Hematopoietic multipotent progenitor cell (in vitro differentiated cells): Measurements from ENCODE around the gene VEGFD. TPM values are rescaled to one million over a fixed set of nuclear protein-coding genes. Genes with fewer than 3 reads are reported as not detected.
A peak's percentile ranks its signal among the peaks of the same experiment; 100 is the strongest.

ENCODE experiments used
- DNase-seq, 3 donors: peaks; one replicate each; pipeline ENCODE4 v3.0.0-alpha.2; 2011 to 2015; ENCODE audit warnings: low read depth in 2 of 3, low spot score in 2 of 3
- total RNA-seq: library from RNA; depleted of rRNA; stranded (reverse); fragments of >200 nt; gene quantifications from one replicate; pipeline ENCODE4 v1.2.3, GENCODE V29; 2012

The VEGFD gene
- total RNA-seq, 1 donor: not detected

DNA sequence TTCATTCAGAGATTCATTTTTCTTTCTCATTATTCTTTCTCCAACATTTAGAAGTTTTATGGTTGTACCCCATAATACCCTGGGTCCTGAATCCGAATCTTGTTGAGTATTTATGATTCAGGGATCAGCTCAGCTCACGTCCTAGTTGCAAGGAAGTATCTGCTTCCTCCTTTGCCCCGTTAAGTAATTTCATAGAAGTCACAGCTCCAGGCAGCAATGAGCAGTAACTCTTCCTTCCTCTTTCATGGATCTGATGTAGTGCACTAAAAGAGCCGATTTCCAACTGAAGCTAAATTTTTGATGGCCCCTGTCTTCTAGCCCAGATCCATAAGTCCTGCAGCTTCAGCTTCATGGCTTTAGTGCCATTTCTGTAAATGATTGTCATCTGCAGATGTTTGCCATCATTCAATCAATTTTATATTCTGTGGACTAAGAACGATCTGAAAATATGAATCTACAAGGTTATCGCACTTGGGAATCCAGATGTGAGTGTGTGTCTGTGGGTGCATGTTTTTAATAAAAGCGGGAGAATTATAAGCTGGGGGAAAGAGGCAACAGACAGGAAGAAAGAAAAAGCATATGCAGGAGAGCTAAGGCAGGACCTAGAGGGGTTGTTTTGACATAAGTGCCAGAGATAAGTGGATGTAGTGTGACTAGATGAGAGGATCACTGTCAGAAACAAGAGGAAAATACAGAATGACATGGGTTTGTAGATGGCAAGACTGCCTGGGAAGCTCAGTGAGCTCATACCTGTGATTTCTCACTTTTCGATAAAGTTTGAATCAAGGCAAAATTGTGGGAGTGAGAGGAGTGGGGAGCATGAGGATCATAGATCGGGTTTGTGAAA, 17.5 kb downstream of the VEGFD start:
- DNase-seq: peak in 1 of 3 donors; percentile 17

DNA sequence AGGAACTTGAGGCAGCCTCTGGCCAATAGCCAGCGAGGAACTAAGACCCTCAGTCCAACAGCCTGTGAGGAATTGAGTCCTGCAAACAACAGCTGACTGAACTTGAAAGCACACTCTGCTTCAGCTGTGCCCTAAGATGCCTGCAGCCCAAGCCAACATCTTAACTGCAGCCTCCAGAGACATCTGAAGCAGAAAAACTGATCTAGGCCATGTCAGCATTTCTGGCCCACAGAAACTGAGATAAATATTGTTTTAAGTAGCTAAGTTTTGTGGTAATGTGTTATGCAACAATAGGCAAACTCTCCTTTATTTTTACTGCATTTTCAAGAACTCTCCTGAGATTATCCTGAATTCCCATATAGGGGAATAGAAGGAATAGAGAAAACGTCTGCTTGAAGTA, 24.5 kb downstream of the VEGFD start:
- no peak for DNase-seq

DNA sequence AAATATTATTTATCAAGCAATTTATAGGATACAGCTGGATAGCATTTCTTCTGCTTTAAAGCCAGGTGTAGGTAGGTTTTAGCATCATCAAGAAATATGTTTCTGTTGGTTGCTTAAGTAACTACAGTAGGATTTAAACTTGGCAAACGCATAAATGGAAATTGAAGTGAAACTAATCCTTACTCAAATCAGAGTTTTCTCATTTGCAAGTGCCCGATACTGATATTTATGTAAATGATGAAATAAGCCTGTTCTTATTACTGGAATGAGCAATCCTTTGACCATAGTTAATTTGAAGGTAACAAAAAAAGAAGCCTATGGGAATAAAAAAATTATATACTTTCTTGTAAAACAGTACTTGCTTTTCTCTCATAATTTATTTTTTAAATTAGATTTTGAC, 25.7 kb downstream of the VEGFD start:
- DNase-seq: no peak

DNA sequence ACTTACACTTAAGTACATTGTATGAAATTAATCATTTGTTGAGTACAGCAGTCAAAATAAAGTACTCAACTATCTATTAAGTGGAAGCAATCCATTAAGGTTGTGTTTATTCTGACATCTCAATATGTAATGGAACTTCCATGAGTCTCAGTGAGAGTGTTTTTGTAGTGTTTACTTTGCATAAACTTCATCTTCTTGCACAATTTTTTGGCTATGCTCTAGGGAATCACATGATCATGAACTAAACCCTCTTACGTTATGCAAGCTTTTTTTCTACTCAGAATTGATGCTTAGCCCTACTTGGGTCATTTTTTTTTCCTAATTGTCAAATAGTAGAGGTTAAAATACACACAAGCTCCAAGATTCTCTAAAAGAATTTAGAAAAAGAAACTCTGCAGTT, 27.8 kb downstream of the VEGFD start:
- no peak for DNase-seq

DNA sequence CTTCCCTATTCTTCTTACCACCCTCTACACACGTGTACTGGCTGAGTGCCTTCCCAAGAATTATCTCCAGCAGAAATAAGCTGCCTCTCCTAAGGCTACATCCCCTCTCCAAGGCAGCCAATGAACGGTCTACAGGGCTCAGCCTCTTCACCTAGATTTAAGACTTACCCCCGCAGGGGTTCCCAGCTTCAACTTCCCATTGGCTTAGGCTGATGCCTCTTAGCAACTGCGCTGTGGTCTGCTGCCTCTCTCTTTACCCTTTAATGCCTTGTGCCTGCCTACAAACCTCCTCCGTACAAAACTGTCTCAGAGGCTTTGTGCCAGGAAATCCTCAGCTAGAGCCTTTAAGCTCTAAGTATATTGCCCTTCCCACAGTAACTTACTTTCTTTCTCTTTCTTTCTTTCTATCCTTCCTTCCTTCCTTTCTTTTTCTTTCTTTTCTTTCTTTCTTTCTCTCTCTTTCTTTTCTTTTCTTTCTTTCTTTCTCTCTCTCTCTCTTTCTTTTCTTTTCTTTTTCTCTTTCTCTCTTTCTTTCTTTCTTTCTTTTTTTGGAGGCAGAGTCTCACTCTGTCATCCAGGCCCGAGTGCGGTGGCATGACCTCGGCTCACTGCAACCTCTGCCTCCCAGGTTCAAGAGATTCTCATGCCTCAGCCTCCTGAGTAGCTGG, 33.8 kb downstream of the VEGFD start:
- peak in 1 of 3 donors; percentile 36 for DNase-seq

DNA sequence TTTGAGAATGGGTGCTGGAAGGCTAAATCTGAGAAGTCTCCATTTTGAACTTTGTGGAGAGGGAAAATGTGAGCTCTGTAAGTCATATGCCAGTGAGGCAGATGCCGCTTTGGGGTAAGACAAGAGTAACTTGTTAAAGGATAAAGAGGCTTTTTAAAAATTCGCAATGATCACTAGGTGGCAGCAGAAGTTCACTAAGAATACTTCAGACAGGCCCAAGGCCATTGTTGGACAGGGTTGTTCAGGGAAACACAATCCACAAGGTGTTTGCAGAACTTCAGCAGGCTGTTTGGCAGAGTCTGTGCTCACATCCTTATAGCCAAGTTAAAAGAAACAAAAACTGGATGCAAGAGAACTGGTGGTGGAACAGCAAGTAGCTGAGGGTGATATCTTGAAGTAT, 35.2 kb downstream of the VEGFD start:
- peak in 2 of 3 donors; percentile 47 to 80 for DNase-seq

DNA sequence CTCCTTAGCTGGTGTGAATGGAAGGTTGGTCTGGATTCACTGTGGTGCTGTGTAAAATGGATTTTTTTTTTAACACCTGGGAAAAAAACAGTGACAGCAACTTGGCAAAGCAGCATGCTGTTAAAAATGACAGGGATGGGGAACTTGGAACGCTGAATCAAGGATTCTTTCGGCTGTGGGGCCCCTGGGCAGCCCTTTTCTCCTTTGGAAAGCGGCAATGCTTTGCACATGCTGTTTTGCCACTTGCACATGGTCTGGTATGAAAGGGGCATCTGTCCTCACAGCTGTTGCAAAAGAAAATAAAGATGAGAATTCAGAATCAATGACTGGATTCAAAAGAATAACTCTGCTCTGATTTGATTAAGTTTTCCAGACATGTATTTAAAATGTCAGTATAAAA, 38.2 kb downstream of the VEGFD start:
- no peak for DNase-seq

DNA sequence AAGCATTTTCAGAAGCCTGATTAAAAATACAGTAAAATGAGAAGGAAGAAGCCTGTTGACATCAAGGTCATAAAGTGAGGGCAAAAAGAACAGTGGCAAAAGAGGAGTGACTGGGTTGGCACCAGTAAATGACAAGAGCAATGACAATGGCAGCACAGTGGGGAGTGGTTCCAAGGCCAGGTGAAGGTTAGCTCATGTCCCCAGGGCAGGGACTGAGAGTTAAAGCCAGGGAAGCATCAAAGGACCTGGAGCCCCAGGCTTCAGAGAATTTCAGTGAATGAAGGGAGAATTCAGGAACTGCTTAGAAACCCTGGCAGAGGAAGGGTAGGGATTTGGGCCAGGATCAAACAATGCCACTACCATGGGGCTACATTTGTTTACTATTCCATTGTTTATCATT, 40.1 kb downstream of the VEGFD start:
- no peak for DNase-seq

DNA sequence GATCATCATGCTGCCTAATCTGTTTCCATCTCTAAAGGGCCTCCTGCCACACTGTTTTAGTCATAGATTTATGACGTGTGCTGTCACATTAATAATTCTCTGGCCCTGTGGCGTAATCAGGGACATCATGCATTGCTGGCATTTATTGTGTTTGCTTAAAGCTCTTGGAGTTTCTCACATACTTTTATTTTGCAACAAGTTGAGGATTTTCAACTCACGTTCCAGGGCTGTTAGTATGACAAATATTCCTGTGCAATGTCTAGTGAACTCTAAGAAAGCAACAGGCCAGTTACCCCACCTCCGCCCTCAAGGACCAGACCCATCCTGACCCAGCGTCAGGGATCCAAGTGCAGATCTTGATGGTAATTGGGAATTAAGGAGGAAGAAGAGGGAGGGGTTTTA, 41.1 kb downstream of the VEGFD start:
- DNase-seq: no peak

DNA sequence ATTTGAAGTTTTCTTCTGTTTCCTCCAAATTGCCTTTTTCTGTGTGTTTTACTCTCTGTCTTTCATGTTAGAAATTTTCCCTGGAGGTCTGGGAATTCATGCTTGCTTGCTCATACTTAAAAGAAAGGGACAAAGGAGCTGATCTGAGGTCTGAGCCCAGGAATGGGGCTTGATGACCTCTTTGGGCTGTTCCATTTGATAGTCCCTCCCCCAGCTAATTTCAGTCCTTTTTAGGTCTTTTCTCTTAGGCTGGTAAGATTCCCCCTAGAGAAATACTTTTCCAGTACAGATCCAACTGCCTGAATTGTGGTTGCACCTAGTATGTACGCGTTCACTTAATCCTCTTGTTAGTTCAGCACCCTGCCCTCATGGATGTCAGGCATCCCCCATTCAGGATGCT, 43.3 kb downstream of the VEGFD start:
- DNase-seq: no peak

DNA sequence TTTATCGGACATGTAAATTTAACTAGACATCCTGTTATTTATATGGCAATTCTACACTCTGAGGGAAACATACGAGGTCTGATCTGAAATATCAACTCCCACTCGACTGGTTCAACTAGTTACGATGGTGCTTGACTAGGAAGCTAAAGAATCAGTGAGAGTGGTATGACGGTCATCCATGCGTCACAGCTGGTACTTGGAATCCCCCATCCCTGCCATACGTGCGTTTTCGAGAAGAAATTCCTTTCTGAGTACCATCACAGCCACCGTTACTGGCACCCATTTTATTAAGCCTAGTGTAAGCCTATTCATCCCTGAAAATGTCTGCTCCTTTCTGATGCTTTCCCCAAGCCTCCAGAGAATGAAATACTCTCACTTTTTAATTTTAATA, 48.2 kb downstream of the VEGFD start:
- peak; percentile 36 to 59 (median 47) for DNase-seq

DNA sequence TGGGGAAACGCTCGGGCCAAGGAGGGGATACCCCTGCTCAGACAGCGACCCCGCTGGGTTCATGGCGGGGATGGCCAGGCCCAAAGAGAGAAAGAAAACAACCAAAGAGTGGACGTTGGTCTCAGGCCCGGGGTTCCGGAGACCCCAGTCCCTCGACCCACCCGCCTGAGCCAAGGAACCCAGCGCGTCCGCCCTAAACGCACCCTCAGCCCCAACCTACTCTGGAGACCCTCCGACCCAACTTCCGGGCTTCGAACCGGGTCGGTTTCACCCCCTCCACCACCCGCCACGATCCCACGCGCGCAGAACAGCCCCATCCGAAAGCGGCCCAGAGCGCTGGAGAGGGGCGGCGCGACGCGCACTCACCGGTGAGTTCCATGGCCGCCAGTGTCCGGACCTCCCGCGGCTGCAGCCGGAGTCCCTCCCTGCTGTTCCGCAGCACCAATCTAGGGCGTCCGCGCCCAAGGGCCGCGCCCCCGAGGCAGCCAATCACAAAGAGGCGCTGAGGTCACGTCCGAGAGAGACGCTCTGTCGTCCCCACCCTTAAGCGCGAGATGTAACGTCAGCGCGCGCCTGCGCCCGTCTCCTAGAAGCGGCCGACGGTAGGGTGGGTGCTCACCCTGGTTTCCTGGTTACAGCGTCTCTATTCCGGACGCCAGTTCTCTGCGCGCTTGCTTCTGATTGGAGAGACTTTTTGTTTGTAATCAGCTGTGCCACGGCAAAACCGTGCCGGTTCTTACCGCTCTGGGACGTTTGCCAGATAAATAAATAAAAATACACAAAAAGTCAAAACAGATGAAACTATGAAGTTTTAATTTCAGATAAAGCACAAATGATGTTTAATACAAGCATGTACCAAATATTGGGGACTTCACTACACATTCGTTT, 48.8 kb downstream of the VEGFD start, which contains the start of gene PIGA:
Gene PIGA (minus strand): TSS at position 389 of the 888 bp plus-strand sequence. CDS start 3,593 bp downstream, outside the sequence.
- peak; percentile 70 to 97 (median 94) for DNase-seq

DNA sequence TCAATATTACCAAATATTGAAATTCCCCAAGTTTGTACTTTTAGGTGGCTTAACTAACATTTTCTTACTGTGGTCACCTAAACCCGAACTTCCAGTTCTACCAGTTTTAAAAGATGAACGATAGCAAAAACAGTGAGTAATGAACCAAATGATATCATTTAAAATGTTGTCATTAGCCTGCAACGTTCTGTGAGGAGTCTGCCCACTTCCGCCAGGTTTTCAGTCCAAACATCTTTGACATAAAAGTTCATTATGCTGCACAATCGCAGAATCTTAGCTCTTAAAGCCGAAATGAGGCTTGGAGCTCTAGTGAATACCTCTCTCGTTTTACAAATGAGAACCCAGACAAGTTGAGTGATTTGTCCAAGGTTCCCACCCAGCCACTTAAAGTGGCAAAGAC, 49.7 kb downstream of the VEGFD start:
- peak in 1 of 3 donors; percentile 15 for DNase-seq

DNA sequence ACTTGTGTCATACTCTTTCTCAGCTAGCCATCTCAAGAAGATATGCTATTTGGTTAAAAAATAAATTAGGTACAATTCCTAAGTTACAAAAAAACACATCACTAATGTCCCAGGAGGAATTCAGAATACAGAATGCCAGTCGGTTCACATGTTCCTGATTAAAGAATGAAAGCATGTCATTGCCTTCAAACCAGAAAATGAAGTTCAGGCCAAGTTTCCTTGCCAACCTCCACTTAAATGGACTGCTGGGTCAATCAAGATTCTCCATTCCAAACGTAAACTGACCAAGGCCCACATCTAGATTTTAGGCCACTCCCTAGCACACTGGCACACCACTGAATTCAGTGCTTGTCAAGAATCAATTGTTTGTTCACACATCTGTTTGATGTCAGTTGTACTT, 55.4 kb downstream of the VEGFD start:
- DNase-seq: no peak

DNA sequence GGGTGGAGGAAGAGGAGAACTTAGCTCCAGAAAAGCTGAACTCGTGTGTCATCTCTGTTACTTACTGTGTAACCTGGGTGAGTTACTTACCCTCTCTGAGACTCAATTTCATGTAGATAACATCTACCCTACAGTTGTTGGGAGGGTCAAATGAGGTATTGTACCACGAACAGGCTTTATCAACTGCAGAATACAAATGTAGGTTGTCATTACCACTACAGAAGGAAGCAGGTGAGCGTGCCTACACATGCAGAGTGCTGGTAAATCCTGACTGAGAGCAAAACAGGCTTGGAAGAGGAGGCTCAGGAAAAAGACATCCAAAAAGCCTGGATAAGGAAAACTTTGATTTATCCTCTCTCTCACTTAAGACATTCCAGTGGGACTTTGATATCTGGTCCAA, 56.1 kb downstream of the VEGFD start:
- no peak for DNase-seq

DNA sequence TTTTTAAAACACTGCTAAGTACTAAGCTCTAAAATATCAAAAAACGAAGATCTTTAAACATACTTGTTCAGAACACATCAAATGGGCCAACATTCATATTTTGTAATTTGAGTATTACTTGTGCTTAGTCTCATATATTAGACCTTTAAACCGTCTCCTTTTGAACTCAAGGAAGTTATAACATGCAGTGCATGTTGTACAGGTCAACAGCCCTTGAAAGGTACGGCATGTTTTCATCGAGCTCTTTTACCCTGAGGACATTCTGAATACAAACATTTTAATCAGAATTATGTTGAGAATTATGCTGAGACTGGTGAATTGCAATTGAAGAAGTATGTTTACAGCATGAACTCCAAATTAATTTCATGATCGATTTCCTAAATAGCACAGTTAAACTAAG, 61.7 kb downstream of the VEGFD start:
- no peak for DNase-seq

DNA sequence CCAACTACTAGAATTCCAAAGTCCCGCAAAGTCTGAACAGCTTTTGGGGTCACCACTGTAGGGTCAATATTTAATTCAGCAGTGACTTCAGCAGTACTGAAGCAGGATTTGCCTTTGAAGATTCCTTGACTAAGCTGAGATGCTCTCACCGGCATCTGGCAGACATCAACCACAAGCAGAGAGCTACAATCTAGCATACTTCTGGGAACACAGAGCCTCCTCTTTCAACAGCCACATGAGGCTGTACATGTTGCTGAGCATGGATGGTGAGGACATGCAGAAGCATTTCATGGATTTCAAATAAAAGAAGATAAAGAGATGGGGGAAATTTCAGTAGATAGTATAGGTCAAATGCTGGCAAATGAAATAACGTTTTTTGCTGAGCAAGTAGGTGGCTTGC, 62.1 kb downstream of the VEGFD start:
- DNase-seq: no peak

DNA sequence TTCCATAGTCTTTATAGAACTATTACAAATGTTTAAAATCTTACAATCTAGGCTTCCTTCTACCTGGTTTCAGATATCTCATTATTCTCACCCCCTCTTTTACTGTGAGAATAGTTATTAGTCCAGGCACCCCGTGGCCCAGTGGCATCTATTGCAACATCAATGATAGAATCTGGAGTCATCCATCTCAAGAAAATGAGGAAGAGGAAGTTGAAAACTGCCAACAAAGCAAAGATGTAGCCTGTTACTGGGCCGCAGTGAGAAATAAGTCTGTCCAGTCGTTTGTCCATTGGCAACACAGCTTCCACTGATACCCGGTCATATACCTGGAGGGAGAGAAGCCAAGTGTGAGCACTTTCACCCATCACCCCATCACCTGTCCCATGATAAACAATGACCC, 62.8 kb downstream of the VEGFD start:
- peak in 1 of 3 donors; percentile 45 for DNase-seq

DNA sequence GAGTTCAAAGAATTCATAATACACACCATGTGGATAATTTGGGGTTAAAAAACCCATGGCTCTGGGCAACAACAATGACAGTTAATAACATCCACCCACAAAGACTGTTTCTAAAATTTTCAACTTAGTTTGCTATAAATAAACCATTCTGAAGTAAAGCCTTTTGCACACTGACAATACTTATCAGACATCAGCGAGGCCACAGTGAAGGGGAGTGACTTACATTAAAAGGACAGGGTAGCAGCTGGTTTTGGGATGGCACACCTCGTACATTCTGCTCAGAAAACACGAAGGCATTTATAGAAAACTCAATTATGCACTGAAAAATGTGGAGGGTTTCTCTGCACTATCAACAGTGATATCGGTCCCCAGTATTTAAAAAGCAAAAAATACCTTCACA, 63.9 kb downstream of the VEGFD start:
- DNase-seq: no peak

DNA sequence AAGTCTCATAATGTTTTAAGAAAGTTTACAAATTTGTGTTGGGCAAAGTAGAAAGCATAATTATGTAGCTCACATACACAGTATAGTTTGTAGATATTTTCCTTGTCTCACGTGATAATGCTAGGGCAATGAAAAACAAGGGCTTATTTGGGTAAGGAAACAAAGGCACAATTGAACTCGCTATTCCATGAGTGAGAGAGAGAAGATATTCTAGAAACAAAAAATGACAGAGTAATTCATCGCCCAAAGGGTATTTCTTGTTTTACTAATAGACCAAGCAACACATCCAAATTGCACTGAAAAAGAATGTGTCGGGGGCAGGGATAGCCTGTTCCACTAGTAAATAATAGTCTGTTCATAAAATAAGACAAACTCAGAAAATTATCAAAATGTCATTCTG, 65.1 kb downstream of the VEGFD start:
- DNase-seq: no peak

DNA sequence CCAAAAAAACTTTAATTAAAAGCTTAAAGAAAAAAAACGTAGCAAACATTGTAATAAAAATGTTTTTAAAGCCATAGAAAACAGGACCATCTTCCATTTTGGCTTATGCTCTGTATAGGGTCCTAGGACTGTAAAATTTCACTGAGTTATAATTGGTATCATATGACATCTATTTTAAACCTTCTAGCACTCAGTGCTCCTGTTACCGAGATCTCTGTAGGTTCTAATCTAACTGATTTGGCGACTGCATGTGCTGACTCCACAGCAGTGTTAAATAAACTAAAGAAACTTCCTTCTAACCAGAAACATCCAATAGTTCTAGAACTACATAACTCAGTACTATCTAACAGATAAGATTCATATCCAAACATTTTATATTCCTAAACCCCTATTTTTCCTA, 68.7 kb downstream of the VEGFD start, which contains the start of gene ASB11:
Gene ASB11 (minus strand): TSS at position 132 of the 400 bp plus-strand sequence. CDS start 35 bp downstream, at position 97.
- DNase-seq: no peak
